Measurements from ENCODE around the gene IKBKE.

IKBKE gene

GRCh38 chr1:206495011-206495461, 24.8 kb downstream of the IKBKE start:
- no peak for DNase-seq (ENCODE audit: low read depth, low spot score)
- Histone ChIP-seq H3K9me3 (ENCODE audit: control insufficient read depth, insufficient read depth, low read length) (no peaks in the 10 kb centered on the region), H3K27me3 (ENCODE audit: control insufficient read depth, insufficient read depth, low read length) (no peaks in the 10 kb centered on the region), H3K4me3 (ENCODE audit: low read length) (no peak overlapping the region), H3K4me1 (ENCODE audit: control insufficient read depth, insufficient read depth, low read length) (peaks cover 3% of the 10 kb centered on the region), H3K27ac (ENCODE audit: low read length) (no peak overlapping the region), H3K36me3 (ENCODE audit: control insufficient read depth, insufficient read depth, low read length) (peaks cover 2% of the 10 kb centered on the region; the same call in 1 of the 2 replicates)
- no CpG with 5 or more reads among the region's 6 CpGs for WGBS (ENCODE audit: insufficient coverage, insufficient read length)

- H3K27me3 ChIP-seq (ENCODE audit: control insufficient read depth, insufficient read depth, low read length): no peaks in the 10 kb centered on the region
- WGBS (ENCODE audit: insufficient coverage, insufficient read length): no CpG with 5 or more reads among the region's 3 CpGs
- peaks cover 3% of the 10 kb centered on the region for H3K4me1 ChIP-seq (ENCODE audit: control insufficient read depth, insufficient read depth, low read length)
- peaks cover 2% of the 10 kb centered on the region; the same call in 1 of the 2 replicates for H3K36me3 ChIP-seq (ENCODE audit: control insufficient read depth, insufficient read depth, low read length)
- DNase-seq (ENCODE audit: low read depth, low spot score): no peak
- no peaks in the 10 kb centered on the region for H3K9me3 ChIP-seq (ENCODE audit: control insufficient read depth, insufficient read depth, low read length)
- no peak overlapping the region for H3K4me3 ChIP-seq (ENCODE audit: low read length)
- H3K27ac ChIP-seq (ENCODE audit: low read length): no peak overlapping the region
Measured at GRCh38 chr1:206495493-206496046, 25.3 kb downstream of the IKBKE start.

- Histone ChIP-seq H3K9me3 (ENCODE audit: control insufficient read depth, insufficient read depth, low read length) (no peaks in the 10 kb centered on the region), H3K36me3 (ENCODE audit: control insufficient read depth, insufficient read depth, low read length) (peaks cover 2% of the 10 kb centered on the region; the same call in 1 of the 2 replicates), H3K4me1 (ENCODE audit: control insufficient read depth, insufficient read depth, low read length) (peaks cover 4% of the 10 kb centered on the region), H3K27ac (ENCODE audit: low read length) (no peak overlapping the region), H3K4me3 (ENCODE audit: low read length) (no peak overlapping the region), H3K27me3 (ENCODE audit: control insufficient read depth, insufficient read depth, low read length) (no peaks in the 10 kb centered on the region)
- WGBS (ENCODE audit: insufficient coverage, insufficient read length): no CpG with 5 or more reads among the region's 6 CpGs
- no peak for DNase-seq (ENCODE audit: low read depth, low spot score)
Measured at GRCh38 chr1:206496131-206496793, 26.0 kb downstream of the IKBKE start.

GRCh38 chr1:206497363-206497762, 27.1 kb downstream of the IKBKE start:
- no peak overlapping the region for H3K4me3 ChIP-seq (ENCODE audit: low read length)
- no peaks in the 10 kb centered on the region for H3K27me3 ChIP-seq (ENCODE audit: control insufficient read depth, insufficient read depth, low read length)
- no peak for DNase-seq (ENCODE audit: low read depth, low spot score)

GRCh38 chr1:206497774-206498173, 27.5 kb downstream of the IKBKE start:
- peaks cover 2% of the 10 kb centered on the region; the same call in 1 of the 2 replicates for H3K36me3 ChIP-seq (ENCODE audit: control insufficient read depth, insufficient read depth, low read length)
- DNase-seq (ENCODE audit: low read depth, low spot score): no peak
- peaks cover 6% of the 10 kb centered on the region for H3K4me1 ChIP-seq (ENCODE audit: control insufficient read depth, insufficient read depth, low read length)
- WGBS (ENCODE audit: insufficient coverage, insufficient read length): no CpG with 5 or more reads among the region's 3 CpGs
- no peaks in the 10 kb centered on the region for H3K9me3 ChIP-seq (ENCODE audit: control insufficient read depth, insufficient read depth, low read length)
- H3K27ac ChIP-seq (ENCODE audit: low read length): no peak overlapping the region
- no peaks in the 10 kb centered on the region for H3K27me3 ChIP-seq (ENCODE audit: control insufficient read depth, insufficient read depth, low read length)
- no peak overlapping the region for H3K4me3 ChIP-seq (ENCODE audit: low read length)

More at GRCh38 chr1:206497363-206497762, 27.1 kb downstream of the IKBKE start:
- Histone ChIP-seq H3K27ac (ENCODE audit: low read length) (no peak overlapping the region), H3K4me1 (ENCODE audit: control insufficient read depth, insufficient read depth, low read length) (peaks cover 6% of the 10 kb centered on the region), H3K9me3 (ENCODE audit: control insufficient read depth, insufficient read depth, low read length) (no peaks in the 10 kb centered on the region), H3K36me3 (ENCODE audit: control insufficient read depth, insufficient read depth, low read length) (peaks cover 2% of the 10 kb centered on the region; the same call in 1 of the 2 replicates)
- WGBS (ENCODE audit: insufficient coverage, insufficient read length): no CpG with 5 or more reads among the region's 4 CpGs

- Histone ChIP-seq H3K9me3 (ENCODE audit: control insufficient read depth, insufficient read depth, low read length) (no peaks in the 10 kb centered on the region), H3K4me3 (ENCODE audit: low read length) (no peak overlapping the region), H3K27me3 (ENCODE audit: control insufficient read depth, insufficient read depth, low read length) (no peaks in the 10 kb centered on the region), H3K27ac (ENCODE audit: low read length) (no peak overlapping the region), H3K4me1 (ENCODE audit: control insufficient read depth, insufficient read depth, low read length) (peaks cover 6% of the 10 kb centered on the region), H3K36me3 (ENCODE audit: control insufficient read depth, insufficient read depth, low read length) (peaks cover 2% of the 10 kb centered on the region; the same call in 1 of the 2 replicates)
- no peak for DNase-seq (ENCODE audit: low read depth, low spot score)
- no CpG with 5 or more reads among the region's 2 CpGs for WGBS (ENCODE audit: insufficient coverage, insufficient read length)
Measured at GRCh38 chr1:206498685-206499084, 28.4 kb downstream of the IKBKE start.

- no peak overlapping the region for H3K4me3 ChIP-seq (ENCODE audit: low read length)
- no peak overlapping the region for H3K27ac ChIP-seq (ENCODE audit: low read length)
- H3K4me1 ChIP-seq (ENCODE audit: control insufficient read depth, insufficient read depth, low read length): peaks cover 6% of the 10 kb centered on the region
- no peaks in the 10 kb centered on the region for H3K27me3 ChIP-seq (ENCODE audit: control insufficient read depth, insufficient read depth, low read length)
- no peaks in the 10 kb centered on the region for H3K9me3 ChIP-seq (ENCODE audit: control insufficient read depth, insufficient read depth, low read length)
- DNase-seq (ENCODE audit: low read depth, low spot score): no peak
- peaks cover 2% of the 10 kb centered on the region; the same call in 1 of the 2 replicates for H3K36me3 ChIP-seq (ENCODE audit: control insufficient read depth, insufficient read depth, low read length)
- WGBS (ENCODE audit: insufficient coverage, insufficient read length): no CpG with 5 or more reads among the region's 3 CpGs
Measured at GRCh38 chr1:206500046-206500445, 29.8 kb downstream of the IKBKE start.

GRCh38 chr1:206501881-206502280, 31.6 kb downstream of the IKBKE start:
- Histone ChIP-seq H3K27ac (ENCODE audit: low read length) (no peak overlapping the region), H3K36me3 (ENCODE audit: control insufficient read depth, insufficient read depth, low read length) (no peaks in the 10 kb centered on the region), H3K9me3 (ENCODE audit: control insufficient read depth, insufficient read depth, low read length) (no peaks in the 10 kb centered on the region), H3K27me3 (ENCODE audit: control insufficient read depth, insufficient read depth, low read length) (peaks cover 7% of the 10 kb centered on the region; the same call in 1 of the 2 replicates), H3K4me3 (ENCODE audit: low read length) (no peak overlapping the region), H3K4me1 (ENCODE audit: control insufficient read depth, insufficient read depth, low read length) (peaks cover 6% of the 10 kb centered on the region; the same call in 1 of the 2 replicates)
- WGBS (ENCODE audit: insufficient coverage, insufficient read length): no CpG with 5 or more reads among the region's 5 CpGs
- DNase-seq (ENCODE audit: low read depth, low spot score): no peak

GRCh38 chr1:206502403-206502802, 32.1 kb downstream of the IKBKE start:
- WGBS (ENCODE audit: insufficient coverage, insufficient read length): no CpG with 5 or more reads among the region's 2 CpGs
- Histone ChIP-seq H3K4me1 (ENCODE audit: control insufficient read depth, insufficient read depth, low read length) (peaks cover 6% of the 10 kb centered on the region; the same call in 1 of the 2 replicates), H3K4me3 (ENCODE audit: low read length) (no peak overlapping the region), H3K27me3 (ENCODE audit: control insufficient read depth, insufficient read depth, low read length) (peaks cover 7% of the 10 kb centered on the region; the same call in 1 of the 2 replicates), H3K9me3 (ENCODE audit: control insufficient read depth, insufficient read depth, low read length) (no peaks in the 10 kb centered on the region), H3K27ac (ENCODE audit: low read length) (no peak overlapping the region), H3K36me3 (ENCODE audit: control insufficient read depth, insufficient read depth, low read length) (no peaks in the 10 kb centered on the region)
- DNase-seq (ENCODE audit: low read depth, low spot score): no peak

GRCh38 chr1:206502812-206503211, 32.5 kb downstream of the IKBKE start:
- WGBS (ENCODE audit: insufficient coverage, insufficient read length): no CpG with 5 or more reads among the region's 1 CpG
- H3K27ac ChIP-seq (ENCODE audit: low read length): no peak overlapping the region
- no peaks in the 10 kb centered on the region for H3K36me3 ChIP-seq (ENCODE audit: control insufficient read depth, insufficient read depth, low read length)
- DNase-seq (ENCODE audit: low read depth, low spot score): no peak
- H3K4me1 ChIP-seq (ENCODE audit: control insufficient read depth, insufficient read depth, low read length): peaks cover 6% of the 10 kb centered on the region; the same call in 1 of the 2 replicates
- H3K9me3 ChIP-seq (ENCODE audit: control insufficient read depth, insufficient read depth, low read length): no peaks in the 10 kb centered on the region
- no peak overlapping the region for H3K4me3 ChIP-seq (ENCODE audit: low read length)
- H3K27me3 ChIP-seq (ENCODE audit: control insufficient read depth, insufficient read depth, low read length): peaks cover 7% of the 10 kb centered on the region; the same call in 1 of the 2 replicates
